Body of pancreas (tissue), 4 donors: ENCODE results near the gene EIF2B5.

Experiments
- CTCF ChIP-seq, 7 experiments: fragments of 450-650 bp in 4 of 7; fragments of 200-600 bp in 3 of 7; sonication (generic) in 3 of 7; IDR thresholded peaks; one replicate each; pipeline ENCODE4 v1.5.1; 2016 to 2019; ENCODE audit warnings: antibody characterized with exemption in 7 of 7
- POLR2A ChIP-seq, 3 donors: fragments of 450-650 bp; IDR thresholded peaks; one replicate each; pipeline ENCODE4 v1.6.1; 2016; ENCODE audit warnings: antibody characterized with exemption in 3 of 3, mild to moderate bottlenecking in 2 of 3

GRCh38 chr3:184171562-184171961 lies 36.4 kb downstream of the EIF2B5 start:
- TF ChIP-seq CTCF (IDR thresholded peaks at IDR 0.05) (no peak), POLR2A (IDR thresholded peaks at IDR 0.05) (no peak)
